Vagina (tissue), 2 donors: ENCODE results near the gene MAP3K9. TPM values are rescaled to one million over a fixed set of nuclear protein-coding genes. Genes with fewer than 3 reads are reported as not detected.

Source experiments
- DNase-seq, 2 donors: peaks; one replicate each; pipeline ENCODE4 v3.0.0-alpha.2; 2017; ENCODE audit errors: extremely low spot score in 2 of 2
- H3K27ac ChIP-seq: fragments of 200-600 bp; sonication (generic); one replicate; pipeline ENCODE4 v1.5.1; 2019
- H3K27me3 ChIP-seq: fragments of 200-600 bp; sonication (generic); one replicate; pipeline ENCODE4 v1.5.1; 2019
- H3K36me3 ChIP-seq, 2 donors: fragments of 200-600 bp; sonication (generic); one replicate each; pipeline ENCODE4 v1.5.1; 2017 to 2019
- H3K4me1 ChIP-seq: fragments of 200-600 bp; sonication (generic); one replicate; pipeline ENCODE4 v1.5.1; 2019
- H3K4me3 ChIP-seq, 2 donors: fragments of 200-600 bp; sonication (generic); 1 replicate in 1 of 2; 2 replicates in 1 of 2; pipeline ENCODE4 v1.5.1; 2016 to 2019
- H3K9me3 ChIP-seq: fragments of 200-600 bp; sonication (generic); one replicate; pipeline ENCODE4 v1.5.1; 2019
- CTCF ChIP-seq, 3 experiments: fragments of 450-650 bp in 2 of 3; fragments of 200-600 bp in 1 of 3; sonication (generic) in 1 of 3; IDR thresholded peaks; one replicate each; pipeline ENCODE4 v1.5.1; 2017 to 2019; ENCODE audit warnings: antibody characterized with exemption in 3 of 3, mild to moderate bottlenecking in 2 of 3, moderate library complexity in 2 of 3
- POLR2A ChIP-seq, 2 donors: fragments of 450-650 bp; IDR thresholded peaks; one replicate each; pipeline ENCODE4 v1.6.1; 2017; ENCODE audit warnings: antibody characterized with exemption in 2 of 2, mild to moderate bottlenecking in 2 of 2, moderate library complexity in 2 of 2
- POLR2AphosphoS5 ChIP-seq, 2 donors: sonication (generic); formaldehyde crosslinking; IDR thresholded peaks; one replicate each; pipeline ENCODE4 v1.9.0; 2017; ENCODE audit warnings: antibody characterized with exemption in 2 of 2, mild to moderate bottlenecking in 2 of 2, low read depth in 1 of 2; ENCODE audit not compliant: insufficient read depth in 1 of 2
- intact Hi-C: fragments of 100-400 bp; cut with DNase I; formaldehyde crosslinking; loops from one replicate; pipeline ENCODE4 v1.15.1; 2023
- total RNA-seq: library from RNA; depleted of rRNA; stranded (reverse); fragments of >200 nt; gene quantifications from one replicate; pipeline ENCODE4 v1.2.3, GENCODE V29; 2016

Gene MAP3K9
- total RNA-seq, 1 donor from 2014 or later = 11.5 TPM

- intact Hi-C loops = no loop called here
Measured at GRCh38 chr14:70685474-70686197, 123.7 kb downstream of the MAP3K9 start.

GRCh38 chr14:70683983-70684382 is 125.3 kb downstream of the MAP3K9 start:
- no peak overlapping the region for H3K27ac ChIP-seq
- TF ChIP-seq POLR2AphosphoS5 (IDR thresholded peaks at IDR 0.05; ENCODE audit: insufficient read depth in 1 of 2, low read depth in 1 of 2) (no peak), CTCF (IDR thresholded peaks at IDR 0.05) (no peak)

More at GRCh38 chr14:70685474-70686197, 123.7 kb downstream of the MAP3K9 start:
- TF ChIP-seq POLR2A (IDR thresholded peaks at IDR 0.05) = no peak
- TF ChIP-seq CTCF (IDR thresholded peaks at IDR 0.05) = no peak
- TF ChIP-seq POLR2AphosphoS5 (IDR thresholded peaks at IDR 0.05; ENCODE audit: insufficient read depth in 1 of 2, low read depth in 1 of 2) = no peak
- Histone ChIP-seq H3K27ac (no peak overlapping the region), H3K4me1 (no peaks in the 10 kb centered on the region), H3K36me3 (no peaks in the 10 kb centered on the region), H3K27me3 (no peaks in the 10 kb centered on the region), H3K9me3 (no peaks in the 10 kb centered on the region), H3K4me3 (no peak overlapping the region)
- DNase-seq = no peak

GRCh38 chr14:70680748-70681147 is 128.6 kb downstream of the MAP3K9 start:
- DNase-seq = no peak
- no peak overlapping the region for H3K27ac ChIP-seq
- no peaks in the 10 kb centered on the region for H3K9me3 ChIP-seq
- H3K27me3 ChIP-seq = no peaks in the 10 kb centered on the region
- H3K4me1 ChIP-seq = no peaks in the 10 kb centered on the region
- intact Hi-C loops = no loop called here
- no peaks in the 10 kb centered on the region for H3K36me3 ChIP-seq
- TF ChIP-seq POLR2AphosphoS5 (IDR thresholded peaks at IDR 0.05; ENCODE audit: insufficient read depth in 1 of 2, low read depth in 1 of 2) (no peak), CTCF (IDR thresholded peaks at IDR 0.05) (no peak), POLR2A (IDR thresholded peaks at IDR 0.05) (no peak)
- H3K4me3 ChIP-seq = no peak overlapping the region

More at GRCh38 chr14:70683983-70684382, 125.3 kb downstream of the MAP3K9 start:
- H3K36me3 ChIP-seq = no peaks in the 10 kb centered on the region
- no peaks in the 10 kb centered on the region for H3K9me3 ChIP-seq
- no peak overlapping the region for H3K4me3 ChIP-seq
- intact Hi-C loops = no loop called here
- DNase-seq = no peak
- no peaks in the 10 kb centered on the region for H3K27me3 ChIP-seq
- no peaks in the 10 kb centered on the region for H3K4me1 ChIP-seq

- no peak overlapping the region for H3K4me3 ChIP-seq
- intact Hi-C loops = no loop called here
- no peak for DNase-seq
Measured at GRCh38 chr14:70677341-70677740, 132.0 kb downstream of the MAP3K9 start.

More at GRCh38 chr14:70677341-70677740, 132.0 kb downstream of the MAP3K9 start:
- Histone ChIP-seq H3K9me3 (no peaks in the 10 kb centered on the region), H3K36me3 (no peaks in the 10 kb centered on the region), H3K27ac (no peak overlapping the region), H3K4me1 (no peaks in the 10 kb centered on the region), H3K27me3 (no peaks in the 10 kb centered on the region)
- TF ChIP-seq POLR2AphosphoS5 (IDR thresholded peaks at IDR 0.05; ENCODE audit: insufficient read depth in 1 of 2, low read depth in 1 of 2) = no peak
- no peak for TF ChIP-seq CTCF (IDR thresholded peaks at IDR 0.05)
- TF ChIP-seq POLR2A (IDR thresholded peaks at IDR 0.05) = no peak

Other genes starting within 250 kb of the MAP3K9 start
- gene MED6, start 208.9 kb downstream of the MAP3K9 start, total RNA-seq = 37.6 TPM
- 6.1 TPM for gene TTC9, start 167.6 kb downstream of the MAP3K9 start, total RNA-seq
- gene PCNX1, start 97.9 kb upstream of the MAP3K9 start, total RNA-seq = 59.7 TPM